ENCODE results near the gene ECM2.

ECM2 gene

GRCh38 chr9:92480986-92481633 lies 54.7 kb downstream of the ECM2 start:
- Histone ChIP-seq H3K9ac (ENCODE audit: low read depth, low read length) (no peak overlapping the region), H3K4me2 (ENCODE audit: insufficient read depth, low read length) (no peak overlapping the region), H3K27ac (ENCODE audit: low read length) (no peak overlapping the region), H3K27me3 (ENCODE audit: insufficient read depth, low read length, poor library complexity) (no peaks in the 10 kb centered on the region), H4K20me1 (ENCODE audit: insufficient read depth, low read length) (no peaks in the 10 kb centered on the region; the same call in 1 of the 2 replicates), H3K4me1 (ENCODE audit: insufficient read depth, low read length) (no peaks in the 10 kb centered on the region), H2AFZ (ENCODE audit: low read depth, low read length) (no peak overlapping the region), H3K4me3 (ENCODE audit: low read depth in 1 of 2, low read length in 2 of 2) (no peak overlapping the region), H3K9me3 (ENCODE audit: insufficient read depth, low read length, severe bottlenecking) (no peaks in the 10 kb centered on the region), H3K79me2 (ENCODE audit: insufficient read depth, low read length) (no peaks in the 10 kb centered on the region), H3K36me3 (ENCODE audit: insufficient read depth, low read length) (no peaks in the 10 kb centered on the region)
- ATAC-seq (ENCODE audit: insufficient read depth, low read depth) (no peak), DNase-seq (no peak)
- TF ChIP-seq EZH2 (IDR thresholded peaks at IDR 0.05; ENCODE audit: borderline replicate concordance, low read depth, low read length, severe bottlenecking) (no peak), CTCF (IDR thresholded peaks at IDR 0.05; ENCODE audit: borderline replicate concordance, extremely low read depth, low read length, poor library complexity, severe bottlenecking) (no peak)

- Histone ChIP-seq H3K27ac (ENCODE audit: low read length) (no peak overlapping the region), H3K4me2 (ENCODE audit: insufficient read depth, low read length) (no peak overlapping the region), H3K36me3 (ENCODE audit: insufficient read depth, low read length) (no peaks in the 10 kb centered on the region), H3K27me3 (ENCODE audit: insufficient read depth, low read length, poor library complexity) (no peaks in the 10 kb centered on the region), H4K20me1 (ENCODE audit: insufficient read depth, low read length) (no peaks in the 10 kb centered on the region; the same call in 1 of the 2 replicates), H3K4me1 (ENCODE audit: insufficient read depth, low read length) (no peaks in the 10 kb centered on the region), H3K79me2 (ENCODE audit: insufficient read depth, low read length) (no peaks in the 10 kb centered on the region), H3K9ac (ENCODE audit: low read depth, low read length) (no peak overlapping the region), H3K9me3 (ENCODE audit: insufficient read depth, low read length, severe bottlenecking) (no peaks in the 10 kb centered on the region), H3K4me3 (ENCODE audit: low read depth in 1 of 2, low read length in 2 of 2) (no peak overlapping the region), H2AFZ (ENCODE audit: low read depth, low read length) (no peak overlapping the region)
- DNase-seq (no peak), ATAC-seq (ENCODE audit: insufficient read depth, low read depth) (no peak)
- TF ChIP-seq CTCF (IDR thresholded peaks at IDR 0.05; ENCODE audit: borderline replicate concordance, extremely low read depth, low read length, poor library complexity, severe bottlenecking) (no peak), EZH2 (IDR thresholded peaks at IDR 0.05; ENCODE audit: borderline replicate concordance, low read depth, low read length, severe bottlenecking) (no peak)
These were observed 55.5 kb downstream of the ECM2 start for GRCh38 chr9:92480291-92480771.

GRCh38 chr9:92479346-92479745 lies 56.4 kb downstream of the ECM2 start:
- no peak for DNase-seq
- Histone ChIP-seq H4K20me1 (ENCODE audit: insufficient read depth, low read length) (no peaks in the 10 kb centered on the region; the same call in 1 of the 2 replicates), H2AFZ (ENCODE audit: low read depth, low read length) (no peak overlapping the region), H3K9me3 (ENCODE audit: insufficient read depth, low read length, severe bottlenecking) (no peaks in the 10 kb centered on the region), H3K4me3 (ENCODE audit: low read depth in 1 of 2, low read length in 2 of 2) (no peak overlapping the region), H3K9ac (ENCODE audit: low read depth, low read length) (no peak overlapping the region), H3K27ac (ENCODE audit: low read length) (no peak overlapping the region), H3K36me3 (ENCODE audit: insufficient read depth, low read length) (no peaks in the 10 kb centered on the region), H3K4me2 (ENCODE audit: insufficient read depth, low read length) (no peak overlapping the region), H3K79me2 (ENCODE audit: insufficient read depth, low read length) (no peaks in the 10 kb centered on the region), H3K4me1 (ENCODE audit: insufficient read depth, low read length) (no peaks in the 10 kb centered on the region), H3K27me3 (ENCODE audit: insufficient read depth, low read length, poor library complexity) (no peaks in the 10 kb centered on the region)
- ATAC-seq (ENCODE audit: insufficient read depth, low read depth) = no peak
- TF ChIP-seq EZH2 (IDR thresholded peaks at IDR 0.05; ENCODE audit: borderline replicate concordance, low read depth, low read length, severe bottlenecking) (no peak), CTCF (IDR thresholded peaks at IDR 0.05; ENCODE audit: borderline replicate concordance, extremely low read depth, low read length, poor library complexity, severe bottlenecking) (no peak)
